Measurements from ENCODE around the gene RIOK1.

RIOK1 gene

GRCh38 chr6:7441048-7441775, 51.6 kb downstream of the RIOK1 start:
- peaks cover 3% of the 10 kb centered on the region; the same call in 1 of the 2 replicates for H3K9me3 ChIP-seq (ENCODE audit: control insufficient read depth, insufficient read depth, low read length)
- no peak for TF ChIP-seq EZH2phosphoT487 (IDR thresholded peaks at IDR 0.05; ENCODE audit: borderline replicate concordance, low read length)
- TF ChIP-seq CTCF (IDR thresholded peaks at IDR 0.05; ENCODE audit: low read depth, low read length, poor library complexity, severe bottlenecking), result no peak
- H3K36me3 ChIP-seq (ENCODE audit: control insufficient read depth, low read length), result no peaks in the 10 kb centered on the region
- peaks cover 16% of the 10 kb centered on the region for H3K4me1 ChIP-seq (ENCODE audit: control insufficient read depth, low read length)
- no peak overlapping the region for H3K27ac ChIP-seq (ENCODE audit: low read depth, low read length)
- no peak overlapping the region for H3K4me3 ChIP-seq (ENCODE audit: low read length)
- no peaks in the 10 kb centered on the region for H3K9me2 ChIP-seq (replicated peaks; ENCODE audit: control insufficient read depth, low read length)
- no peaks in the 10 kb centered on the region for H3K79me2 ChIP-seq (ENCODE audit: control insufficient read depth, low read length)
- H4K20me1 ChIP-seq (ENCODE audit: control insufficient read depth, insufficient read depth, low read depth, low read length), result no peaks in the 10 kb centered on the region
- no peak overlapping the region for H3K4me2 ChIP-seq (ENCODE audit: low read length)
- no peaks in the 10 kb centered on the region for H3K27me3 ChIP-seq (ENCODE audit: control insufficient read depth, low read length)
- H3F3A ChIP-seq (ENCODE audit: control insufficient read depth, insufficient read depth), result 0 out of 2 replicates have a peak, but pooled peaks cover 3% of the 10 kb centered on the region

DNA sequence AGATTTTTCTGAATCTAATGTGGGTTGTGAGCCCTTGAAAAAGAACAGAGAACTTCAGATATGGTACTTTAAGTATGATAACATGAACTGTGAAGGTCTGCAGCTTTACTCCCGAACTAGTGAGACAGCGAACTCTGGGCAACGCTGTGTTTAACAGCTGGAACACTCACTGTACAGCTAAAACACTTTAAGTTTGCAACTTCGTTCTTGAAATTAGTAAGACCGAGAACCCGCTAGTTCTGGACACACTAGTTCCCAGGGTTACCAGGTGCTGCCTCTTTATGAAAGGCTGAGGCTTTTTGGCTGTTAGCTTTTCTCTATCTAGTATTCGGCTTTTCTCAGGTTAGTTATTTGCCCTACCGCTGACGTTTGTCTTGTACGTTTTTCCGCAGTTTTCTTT, 52.9 kb downstream of the RIOK1 start:
- Histone ChIP-seq H3K36me3 (ENCODE audit: control insufficient read depth, low read length) (no peaks in the 10 kb centered on the region), H3K27ac (ENCODE audit: low read depth, low read length) (no peak overlapping the region), H3K4me3 (ENCODE audit: low read length) (no peak overlapping the region), H3K4me1 (ENCODE audit: control insufficient read depth, low read length) (peaks cover 16% of the 10 kb centered on the region), H3F3A (ENCODE audit: control insufficient read depth, insufficient read depth) (0 out of 2 replicates have a peak, but pooled peaks cover 3% of the 10 kb centered on the region), H4K20me1 (ENCODE audit: control insufficient read depth, insufficient read depth, low read depth, low read length) (no peaks in the 10 kb centered on the region), H3K79me2 (ENCODE audit: control insufficient read depth, low read length) (no peaks in the 10 kb centered on the region), H3K9me3 (ENCODE audit: control insufficient read depth, insufficient read depth, low read length) (peaks cover 3% of the 10 kb centered on the region; the same call in 1 of the 2 replicates), H3K27me3 (ENCODE audit: control insufficient read depth, low read length) (no peaks in the 10 kb centered on the region), H3K9me2 (replicated peaks; ENCODE audit: control insufficient read depth, low read length) (no peaks in the 10 kb centered on the region), H3K4me2 (ENCODE audit: low read length) (no peak overlapping the region)
- TF ChIP-seq CTCF (IDR thresholded peaks at IDR 0.05; ENCODE audit: low read depth, low read length, poor library complexity, severe bottlenecking) (no peak), EZH2phosphoT487 (IDR thresholded peaks at IDR 0.05; ENCODE audit: borderline replicate concordance, low read length) (no peak)

DNA sequence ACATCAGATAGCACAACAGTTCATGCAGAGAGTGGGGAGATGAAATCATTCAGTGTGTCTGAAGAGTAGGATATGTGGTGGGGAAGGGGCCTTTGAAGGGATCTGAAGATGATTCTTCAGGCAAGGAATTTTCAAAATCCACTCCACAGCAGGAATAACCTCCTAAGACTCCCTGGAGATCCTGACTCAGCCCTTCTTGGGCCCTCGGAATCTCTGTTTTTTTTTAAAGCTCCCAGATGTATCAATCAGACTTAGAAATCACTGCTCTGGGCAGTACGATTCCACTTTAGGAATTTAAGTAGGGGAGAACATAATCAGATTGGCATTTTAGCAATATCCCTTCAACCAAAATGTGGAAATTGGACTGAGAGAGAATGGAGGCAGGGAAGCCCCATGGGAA, 55.5 kb downstream of the RIOK1 start:
- TF ChIP-seq CTCF (IDR thresholded peaks at IDR 0.05; ENCODE audit: low read depth, low read length, poor library complexity, severe bottlenecking) (no peak), EZH2phosphoT487 (IDR thresholded peaks at IDR 0.05; ENCODE audit: borderline replicate concordance, low read length) (no peak)
- Histone ChIP-seq H3K4me3 (ENCODE audit: low read length) (no peak overlapping the region), H3K36me3 (ENCODE audit: control insufficient read depth, low read length) (no peaks in the 10 kb centered on the region), H3K27ac (ENCODE audit: low read depth, low read length) (no peak overlapping the region), H3K4me2 (ENCODE audit: low read length) (no peak overlapping the region), H3K9me2 (replicated peaks; ENCODE audit: control insufficient read depth, low read length) (no peaks in the 10 kb centered on the region), H4K20me1 (ENCODE audit: control insufficient read depth, insufficient read depth, low read depth, low read length) (no peaks in the 10 kb centered on the region), H3K79me2 (ENCODE audit: control insufficient read depth, low read length) (no peaks in the 10 kb centered on the region), H3K9me3 (ENCODE audit: control insufficient read depth, insufficient read depth, low read length) (peaks cover 3% of the 10 kb centered on the region; the same call in 1 of the 2 replicates), H3F3A (ENCODE audit: control insufficient read depth, insufficient read depth) (no peaks in the 10 kb centered on the region), H3K4me1 (ENCODE audit: control insufficient read depth, low read length) (no peaks in the 10 kb centered on the region), H3K27me3 (ENCODE audit: control insufficient read depth, low read length) (no peaks in the 10 kb centered on the region)

Measured in DOHH2 (cell line).